K562 (cell line): ENCODE results near the gene LY6G6C. TPM values are rescaled to one million over a fixed set of nuclear protein-coding genes. Genes with fewer than 3 reads are reported as not detected.

Source experiments
- BCL6 ChIP-seq: fragments of 250-450 bp; sonication (Bioruptor Pico); IDR thresholded peaks from 2 replicates; pipeline ENCODE4 v1.4.0; 2020
- BHLHE40 ChIP-seq: IDR thresholded peaks from 2 replicates; pipeline ENCODE4 v1.6.1; 2011; ENCODE audit warnings: low read length, improper control_type of control experiment
- CREB1 ChIP-seq, 2 experiments: sonication (generic) in 1 of 2; formaldehyde crosslinking in 1 of 2; IDR thresholded peaks; 2 replicates each; pipeline versions ENCODE4 v1.6.1 to v1.8.0; 2012 to 2022; ENCODE audit warnings: inconsistent platforms in 1 of 2, mild to moderate bottlenecking in 1 of 2, missing genetic modification reagents in 1 of 2, moderate library complexity in 1 of 2
- HDAC3 ChIP-seq: fragments of 450-650 bp; IDR thresholded peaks from 2 replicates; pipeline ENCODE4 v1.6.1; 2018; ENCODE audit warnings: borderline replicate concordance, mild to moderate bottlenecking, moderate library complexity; ENCODE audit not compliant: partially characterized antibody
- IRF2 ChIP-seq: sonication (generic); formaldehyde crosslinking; IDR thresholded peaks from 2 replicates; pipeline ENCODE4 v1.8.1; 2022; ENCODE audit warnings: mild to moderate bottlenecking, missing genetic modification reagents
- JUN ChIP-seq, 2 experiments: sonication (generic) in 1 of 2; formaldehyde crosslinking in 1 of 2; IDR thresholded peaks; 2 replicates each; pipeline versions ENCODE4 v1.6.1 to v1.8.0; 2012 to 2022; ENCODE audit warnings: borderline replicate concordance in 2 of 2, mild to moderate bottlenecking in 2 of 2, improper control_type of control experiment in 1 of 2, low read depth in 1 of 2, low read length in 1 of 2, missing genetic modification reagents in 1 of 2
- MNT ChIP-seq, 2 experiments: fragments of 450-650 bp; conservative IDR thresholded peaks; 2 replicates each; pipeline ENCODE4 v1.6.1; 2017; ENCODE audit warnings: mild to moderate bottlenecking in 2 of 2, moderate library complexity in 2 of 2
- NKRF ChIP-seq: fragments of 450-650 bp; IDR thresholded peaks from 2 replicates; pipeline ENCODE4 v1.6.1; 2016; ENCODE audit warnings: borderline replicate concordance
- POLR2H ChIP-seq: IDR thresholded peaks from 2 replicates; pipeline ENCODE4 v1.6.1; 2016; ENCODE audit warnings: missing genetic modification characterization, low read depth, mild to moderate bottlenecking, control low read depth, missing compliant biosample characterization, moderate library complexity
- PYGO2 ChIP-seq: fragments of 450-650 bp; IDR thresholded peaks from 2 replicates; pipeline ENCODE4 v1.6.1; 2016; ENCODE audit warnings: mild to moderate bottlenecking, missing genetic modification characterization, moderate library complexity, missing compliant biosample characterization
- RB1 ChIP-seq: fragments of 450-650 bp; IDR thresholded peaks from 2 replicates; pipeline ENCODE4 v1.6.1; 2017; ENCODE audit warnings: low read depth, mild to moderate bottlenecking
- RBM14 ChIP-seq: fragments of 200-400 bp; formaldehyde crosslinking; IDR thresholded peaks from 2 replicates; pipeline ENCODE4 v1.6.1; 2018; ENCODE audit warnings: low read depth, mild to moderate bottlenecking, low read length, moderate library complexity, borderline replicate concordance; ENCODE audit not compliant: insufficient read depth
- RBM22 ChIP-seq: fragments of 200-400 bp; formaldehyde crosslinking; IDR thresholded peaks from 2 replicates; pipeline ENCODE4 v1.6.1; 2018; ENCODE audit warnings: low read length, low read depth; ENCODE audit not compliant: poor library complexity, severe bottlenecking
- SIN3B ChIP-seq: fragments of 450-650 bp; IDR thresholded peaks from 2 replicates; pipeline ENCODE4 v1.6.1; 2017; ENCODE audit warnings: low read depth, mild to moderate bottlenecking, moderate library complexity
- SP1 ChIP-seq: sonication (generic); formaldehyde crosslinking; IDR thresholded peaks from 2 replicates; pipeline ENCODE4 v1.8.1; 2022; ENCODE audit warnings: mild to moderate bottlenecking, missing genetic modification reagents
- STAT5A ChIP-seq: IDR thresholded peaks from 2 replicates; pipeline ENCODE4 v1.6.1; 2012; ENCODE audit warnings: low read length, inconsistent platforms, borderline replicate concordance
- TAF15 ChIP-seq: fragments of 200-400 bp; formaldehyde crosslinking; IDR thresholded peaks from 2 replicates; pipeline ENCODE4 v1.6.1; 2017; ENCODE audit warnings: mild to moderate bottlenecking, low read depth, low read length, moderate library complexity
- TEAD4 ChIP-seq, 2 experiments: sonication (generic) in 1 of 2; formaldehyde crosslinking in 1 of 2; IDR thresholded peaks; 2 replicates each; pipeline versions ENCODE4 v1.6.1 to v1.8.0; 2012 to 2022; ENCODE audit warnings: borderline replicate concordance in 1 of 2, inconsistent platforms in 1 of 2, low read length in 1 of 2, mild to moderate bottlenecking in 1 of 2, missing genetic modification reagents in 1 of 2
- UBTF ChIP-seq, 2 experiments: IDR thresholded peaks; 2 replicates each; pipeline ENCODE4 v1.6.1; 2012; ENCODE audit warnings: improper control_type of control experiment in 2 of 2, low read depth in 2 of 2, low read length in 2 of 2, borderline replicate concordance in 1 of 2
- XRCC5 ChIP-seq: fragments of 200-400 bp; formaldehyde crosslinking; IDR thresholded peaks from 2 replicates; pipeline ENCODE4 v1.6.1; 2017; ENCODE audit warnings: low read depth, mild to moderate bottlenecking, low read length
- ZKSCAN1 ChIP-seq: fragments of 150-350 bp; IDR thresholded peaks from 2 replicates; pipeline ENCODE4 v1.6.1; 2016; ENCODE audit warnings: low read depth, low read length
- polyA plus RNA-seq, 8 experiments: library from polyadenylated mRNA; depleted of rRNA in 4 of 8; stranded (reverse) in 5 of 8; unstranded in 3 of 8; fragments of >200 nt; fragmentation: Nextera tagmentation in 2 of 8; fragmentation: Illumina TruSeq in 1 of 8; extraction: Ambion mirVana in 2 of 8; extraction: Trizol in 1 of 8; gene quantifications; 2 replicates each; pipeline versions ENCODE4 v1.2.1 to v1.2.3, GENCODE V29; 2011 to 2014; ENCODE audit warnings: inconsistent platforms in 1 of 8, missing spikeins in 1 of 8
- total RNA-seq, 7 experiments: library from RNA; depleted of rRNA in 6 of 7; stranded (reverse); fragments of >200 nt in 6 of 7; fragmentation: Illumina TruSeq in 2 of 7; extraction: Trizol in 2 of 7; gene quantifications; 2 replicates each; pipeline versions ENCODE4 v1.2.1 to v1.2.3, GENCODE V29; 2011 to 2021; ENCODE audit warnings: low replicate concordance in 1 of 7

LY6G6C gene
- total and polyA plus RNA-seq, 9 of the 15 experiments (the other 6 are each of a cell fraction or from before 2014, with no cell fraction given) = 0.06 to 0.20 TPM; not detected in 7

GRCh38 chr6:31729515-31729978, 8.0 kb upstream of the LY6G6C start (continued):
- TF ChIP-seq RBM22 (no peak), NKRF (peak; percentile 97), SIN3B (no peak), RB1 (no peak), PYGO2 (tag) (0 out of 2 replicates have a peak, but pooled peaks have one; percentile 34), UBTF (IDR thresholded peaks at IDR 0.05; ENCODE audit: borderline replicate concordance in 1 of 2, low read depth in 2 of 2, low read length in 2 of 2) (peak in 1 of 2 experiments; percentile 76; a peak in 2 of 4 replicates), SP1 (CRISPR knock-in tag) (peak; percentile 99), BHLHE40 (peak; percentile 30; the same call in 1 of the 2 replicates), JUN (IDR thresholded peaks at IDR 0.05; ENCODE audit: borderline replicate concordance, low read depth, low read length) (peak; percentile 26; the same call in 1 of the 2 replicates), JUN (CRISPR knock-in tag; IDR thresholded peaks at IDR 0.05; ENCODE audit: borderline replicate concordance) (0 out of 2 replicates have a peak, but pooled peaks have one; percentile 88), STAT5A (no peak; the same call in 1 of the 2 replicates), CREB1 (IDR thresholded peaks at IDR 0.05) (peak; percentile 33; the same call in 1 of the 2 replicates), CREB1 (CRISPR knock-in tag; IDR thresholded peaks at IDR 0.05) (no peak), TEAD4 (IDR thresholded peaks at IDR 0.05; ENCODE audit: low read length) (peak; percentile 54), TEAD4 (CRISPR knock-in tag; IDR thresholded peaks at IDR 0.05; ENCODE audit: borderline replicate concordance) (peak; percentile 94; the same call in 1 of the 2 replicates), TAF15 (0 out of 2 replicates have a peak, but pooled peaks have one; percentile 9), BCL6 (CRISPR knock-in tag) (no peak), HDAC3 (no peak), ZKSCAN1 (0 out of 2 replicates have a peak, but pooled peaks have one; percentile 17), IRF2 (CRISPR knock-in tag) (no peak), XRCC5 (peak; percentile 95), POLR2H (tag) (no peak), MNT (conservative IDR thresholded peaks at IDR 0.05) (no peak), RBM14 (no peak)
